CD4-positive, alpha-beta T cell (primary cell): ENCODE data around the gene RTL5. TPM values are rescaled to one million over a fixed set of nuclear protein-coding genes. Genes with fewer than 3 reads are reported as not detected.

Experiments used
- ATAC-seq: fragments of 200-7000 bp; cut with Tn5 transposase; one replicate; pipeline ENCODE4 v1.10.0; 2022; ENCODE audit warnings: mild to moderate bottlenecking; ENCODE audit not compliant: poor library complexity
- CTCF ChIA-PET: fragments of 350-600 bp; sonication (Branson Sonifier 250); formaldehyde crosslinking; loops from one replicate; lab custom pipeline; 2021; ENCODE audit warnings: antibody characterized with exemption, inconsistent platforms; lab: Charles Lee
- POLR2A ChIA-PET: fragments of 350-600 bp; sonication (Branson Sonifier 250); formaldehyde crosslinking; loops from one replicate; lab custom pipeline; 2021; ENCODE audit warnings: antibody characterized with exemption, inconsistent platforms; lab: Charles Lee
- DNase-seq, 14 experiments: peaks; one replicate each; pipeline ENCODE4 v3.0.0-alpha.2; 2013 to 2020; ENCODE audit warnings: mixed read lengths in 2 of 14
- H3K27ac ChIP-seq, 2 donors: one replicate each; pipeline versions ENCODE4 v1.5.1 to v1.7.0; 2013; ENCODE audit warnings: low read length in 2 of 2, low read depth in 1 of 2, mild to moderate bottlenecking in 1 of 2
- H3K27me3 ChIP-seq, 2 experiments: 1 replicate in 1 of 2; 2 replicates in 1 of 2; pipeline versions ENCODE4 v1.6.1 to v1.7.0; 2013; ENCODE audit warnings: low read length in 2 of 2, control low read depth in 1 of 2, mild to moderate bottlenecking in 1 of 2, moderate library complexity in 1 of 2; ENCODE audit not compliant: insufficient read depth in 2 of 2, control insufficient read depth in 1 of 2
- H3K36me3 ChIP-seq: one replicate; pipeline ENCODE4 v1.6.1; 2013; ENCODE audit warnings: low read length, control low read depth; ENCODE audit not compliant: insufficient read depth
- H3K4me1 ChIP-seq: one replicate; pipeline ENCODE4 v1.6.1; 2013; ENCODE audit warnings: low read length, control low read depth; ENCODE audit not compliant: insufficient read depth
- H3K4me3 ChIP-seq: one replicate; pipeline ENCODE4 v1.5.1; 2013; ENCODE audit warnings: mild to moderate bottlenecking, low read length, moderate library complexity
- H3K9me3 ChIP-seq, 2 experiments: 1 replicate in 1 of 2; 2 replicates in 1 of 2; pipeline versions ENCODE4 v1.6.1 to v1.7.0; 2013; ENCODE audit warnings: low read length in 2 of 2, mild to moderate bottlenecking in 2 of 2, control low read depth in 1 of 2, moderate library complexity in 1 of 2; ENCODE audit not compliant: control insufficient read depth in 1 of 2, insufficient read depth in 1 of 2
- H3K27ac Mint-ChIP-seq: one replicate; pipeline ENCODE4 v1.8.0; 2020; ENCODE audit warnings: mixed read lengths
- H3K27me3 Mint-ChIP-seq: one replicate; pipeline ENCODE4 v1.8.0; 2021; ENCODE audit warnings: mixed read lengths
- H3K36me3 Mint-ChIP-seq: one replicate; pipeline ENCODE4 v1.8.0; 2021; ENCODE audit warnings: low read depth, mixed read lengths
- H3K4me1 Mint-ChIP-seq: one replicate; pipeline ENCODE4 v1.8.0; 2021; ENCODE audit warnings: low read depth, mixed read lengths
- H3K4me3 Mint-ChIP-seq: one replicate; pipeline ENCODE4 v1.8.0; 2020; ENCODE audit warnings: mild to moderate bottlenecking, mixed read lengths
- H3K9me3 Mint-ChIP-seq: one replicate; pipeline ENCODE4 v1.8.0; 2020; ENCODE audit warnings: mixed read lengths
- intact Hi-C, 2 experiments: fragments of 100-400 bp; cut with DNase I in 1 of 2; cut with micrococcal nuclease in 1 of 2; formaldehyde crosslinking; loops; one replicate each; pipeline versions ENCODE4 v1.15.1 to v1.9.0; 2023 to 2025; cut with DNase I, micrococcal nuclease
- total RNA-seq, 174 experiments: library from RNA in 2 of 174; stranded (reverse) in 2 of 174; gene quantifications; one replicate each; pipeline ENCODE4 v1.2.3 and lab custom pipeline; 2021 to 2026
- TF ChIP-seq, protein P1 (sequence below): fragments of 200-600 bp; IDR thresholded peaks from one replicate; pipeline ENCODE4 v1.8.0; 2022; ENCODE audit warnings: antibody characterized with exemption, mild to moderate bottlenecking

The RTL5 gene
- total RNA-seq, 2 experiments from 2014 or later: 1.1 to 1.2 TPM

DNA sequence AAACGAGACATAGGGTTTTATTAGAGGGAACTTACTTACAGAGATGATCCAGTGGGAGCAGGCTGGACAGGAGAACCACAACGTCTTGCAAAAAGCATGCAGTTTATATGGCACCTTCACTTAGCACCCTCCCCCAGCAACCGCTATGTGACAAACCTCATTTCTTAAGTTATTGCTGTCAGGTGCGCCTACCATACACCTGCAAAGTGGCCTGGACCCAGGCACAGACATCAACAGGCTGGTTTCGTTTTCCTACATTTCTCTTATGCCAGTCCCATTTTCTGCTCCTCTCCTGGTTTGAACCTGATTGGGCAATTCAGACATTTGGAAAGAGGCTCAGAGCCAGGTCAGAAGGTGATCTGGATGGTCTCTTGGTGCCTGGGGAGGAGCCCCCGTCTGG, 18.3 kb downstream of the RTL5 start:
- H3K4me1 Mint-ChIP-seq: no peaks in the 10 kb centered on the region
- TF ChIP-seq, protein P1, sequence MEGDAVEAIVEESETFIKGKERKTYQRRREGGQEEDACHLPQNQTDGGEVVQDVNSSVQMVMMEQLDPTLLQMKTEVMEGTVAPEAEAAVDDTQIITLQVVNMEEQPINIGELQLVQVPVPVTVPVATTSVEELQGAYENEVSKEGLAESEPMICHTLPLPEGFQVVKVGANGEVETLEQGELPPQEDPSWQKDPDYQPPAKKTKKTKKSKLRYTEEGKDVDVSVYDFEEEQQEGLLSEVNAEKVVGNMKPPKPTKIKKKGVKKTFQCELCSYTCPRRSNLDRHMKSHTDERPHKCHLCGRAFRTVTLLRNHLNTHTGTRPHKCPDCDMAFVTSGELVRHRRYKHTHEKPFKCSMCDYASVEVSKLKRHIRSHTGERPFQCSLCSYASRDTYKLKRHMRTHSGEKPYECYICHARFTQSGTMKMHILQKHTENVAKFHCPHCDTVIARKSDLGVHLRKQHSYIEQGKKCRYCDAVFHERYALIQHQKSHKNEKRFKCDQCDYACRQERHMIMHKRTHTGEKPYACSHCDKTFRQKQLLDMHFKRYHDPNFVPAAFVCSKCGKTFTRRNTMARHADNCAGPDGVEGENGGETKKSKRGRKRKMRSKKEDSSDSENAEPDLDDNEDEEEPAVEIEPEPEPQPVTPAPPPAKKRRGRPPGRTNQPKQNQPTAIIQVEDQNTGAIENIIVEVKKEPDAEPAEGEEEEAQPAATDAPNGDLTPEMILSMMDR: no peak
- H3K36me3 Mint-ChIP-seq: no peaks in the 10 kb centered on the region
- DNase-seq (no peak), ATAC-seq (no peak)
- no peaks in the 10 kb centered on the region for H3K27me3 ChIP-seq
- H3K9me3 Mint-ChIP-seq: no peaks in the 10 kb centered on the region
- H3K4me3 ChIP-seq: no peak overlapping the region
- H3K36me3 ChIP-seq: peaks cover 4% of the 10 kb centered on the region
- peaks cover 41% of the 10 kb centered on the region for H3K4me1 ChIP-seq
- ChIA-PET POLR2A (no interaction called here), CTCF (no interaction called here)
- intact Hi-C loops: no loop called here
- no peak overlapping the region for H3K4me3 Mint-ChIP-seq
- no peak overlapping the region for H3K27ac ChIP-seq
- no peaks in the 10 kb centered on the region for H3K9me3 ChIP-seq
- H3K27ac Mint-ChIP-seq: no peak overlapping the region
- H3K27me3 Mint-ChIP-seq: peaks cover 5% of the 10 kb centered on the region

DNA sequence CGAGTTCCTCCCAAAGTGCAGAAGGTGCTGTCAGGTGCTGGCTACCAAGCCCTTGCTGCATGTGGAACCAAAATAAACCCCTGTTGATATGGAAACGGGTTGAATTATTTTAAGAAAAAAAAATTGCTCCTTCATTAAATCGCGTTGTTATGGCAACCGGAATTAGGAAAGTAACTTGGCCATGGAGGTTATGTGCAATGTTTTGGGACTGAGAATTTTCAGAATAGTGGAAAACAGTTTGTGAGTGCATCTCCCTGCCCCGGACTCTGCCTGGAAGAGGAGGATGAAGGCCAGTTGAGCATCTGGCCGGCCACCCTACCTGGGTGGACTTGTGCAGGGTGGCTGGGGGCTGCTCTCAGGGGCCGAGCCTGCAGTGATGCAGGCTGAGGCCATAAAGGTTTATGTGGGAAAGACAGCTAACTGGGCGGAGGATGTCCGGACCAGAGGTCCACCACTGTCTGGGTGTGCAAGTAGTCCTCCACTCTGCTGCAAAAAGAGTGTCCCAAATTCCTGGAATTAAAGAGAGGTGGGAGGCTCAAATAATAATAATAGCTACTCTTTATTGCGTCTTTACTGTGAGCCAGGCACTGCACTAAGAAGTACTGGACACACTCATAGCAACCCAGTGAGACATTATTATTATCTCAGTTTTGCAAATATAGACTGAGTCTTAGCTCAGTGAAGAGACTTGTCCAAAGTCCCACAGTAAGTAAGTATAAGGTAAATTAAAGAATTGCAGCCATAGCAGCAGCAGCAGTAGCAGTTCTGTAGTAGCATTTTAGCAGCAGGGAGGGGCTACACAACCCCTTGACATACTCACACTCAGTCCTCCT, 20.6 kb downstream of the RTL5 start:
- no peak overlapping the region for H3K4me3 Mint-ChIP-seq
- POLR2A ChIA-PET: no interaction called here
- intact Hi-C loops: no loop called here

DNA sequence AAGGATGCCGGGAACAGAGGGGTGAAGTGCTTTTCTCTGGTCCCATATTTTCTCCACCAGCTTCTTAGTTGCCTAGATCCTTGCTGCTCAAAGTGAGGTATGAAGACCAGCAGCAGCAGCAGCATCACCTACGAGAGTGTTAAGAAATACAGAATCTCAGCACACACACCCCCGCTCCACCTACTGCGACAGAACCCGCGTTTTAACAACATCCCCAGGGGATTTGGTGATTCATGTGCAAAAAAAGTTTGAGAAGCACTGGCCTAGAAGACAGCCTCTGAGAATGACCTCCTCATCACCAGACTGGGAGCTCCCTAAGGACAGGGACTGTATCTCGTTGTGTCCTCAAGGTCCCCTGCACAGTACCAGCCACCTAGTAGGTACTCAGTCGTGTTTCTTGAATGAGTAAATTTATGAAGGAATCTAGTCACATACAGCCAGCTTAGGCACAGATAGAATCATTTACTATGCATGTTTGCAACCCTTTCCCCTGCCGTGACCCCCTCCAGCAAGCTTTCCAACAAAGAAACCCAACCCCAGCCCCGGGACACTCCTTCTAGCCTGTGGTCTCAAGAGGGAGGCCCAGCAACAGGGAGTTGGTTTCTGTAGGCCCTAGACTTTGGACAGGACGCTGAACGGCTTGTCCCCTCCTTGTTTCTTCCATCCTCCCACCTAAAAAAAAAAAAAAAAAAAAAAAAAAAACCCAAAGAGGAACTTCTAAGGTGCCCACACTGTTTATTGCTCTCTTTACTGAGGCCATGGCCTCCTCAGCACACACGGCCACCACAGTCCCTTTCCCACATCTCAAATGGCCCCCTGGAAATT, 21.5 kb downstream of the RTL5 start:
- no peak overlapping the region for H3K4me3 Mint-ChIP-seq
- H3K27me3 Mint-ChIP-seq: peaks cover 11% of the 10 kb centered on the region
- H3K36me3 ChIP-seq: peaks cover 7% of the 10 kb centered on the region
- no peak overlapping the region for H3K4me3 ChIP-seq
- TF ChIP-seq, protein P1: no peak
- H3K4me1 ChIP-seq: peaks cover 59% of the 10 kb centered on the region
- intact Hi-C loops: no loop called here
- H3K4me1 Mint-ChIP-seq: peaks cover 16% of the 10 kb centered on the region
- no peaks in the 10 kb centered on the region for H3K9me3 ChIP-seq
- H3K27ac Mint-ChIP-seq: no peak overlapping the region
- no peak for DNase-seq
- no peaks in the 10 kb centered on the region for H3K27me3 ChIP-seq
- H3K27ac ChIP-seq: no peak overlapping the region
- ChIA-PET POLR2A (no interaction called here), CTCF (interaction anchor here (0.6 kb wide), 1 partner anchor 19 kb away, joined by 3 read pairs; no protein-coding TSS in a partner anchor)
- no peaks in the 10 kb centered on the region for H3K36me3 Mint-ChIP-seq
- H3K9me3 Mint-ChIP-seq: no peaks in the 10 kb centered on the region
- no peak for ATAC-seq

More for the DNA sequence above, 20.6 kb downstream of the RTL5 start:
- CTCF ChIA-PET: no interaction called here
- H3K27ac ChIP-seq: no peak overlapping the region
- no peaks in the 10 kb centered on the region for H3K9me3 ChIP-seq
- DNase-seq (no peak), ATAC-seq (no peak)
- TF ChIP-seq, protein P1: no peak
- Mint-ChIP-seq H3K9me3 (no peaks in the 10 kb centered on the region), H3K4me1 (peaks cover 10% of the 10 kb centered on the region), H3K27ac (no peak overlapping the region), H3K36me3 (no peaks in the 10 kb centered on the region), H3K27me3 (peaks cover 11% of the 10 kb centered on the region)
- H3K27me3 ChIP-seq: no peaks in the 10 kb centered on the region
- no peak overlapping the region for H3K4me3 ChIP-seq
- peaks cover 51% of the 10 kb centered on the region for H3K4me1 ChIP-seq
- H3K36me3 ChIP-seq: peaks cover 7% of the 10 kb centered on the region
